GM21737 (cell line): ENCODE measurements around the gene KIF26A.

Source experiments
- ATAC-seq: cut with Tn5 transposase; IDR thresholded peaks from one replicate; pipeline ENCODE4 v1.9.1; 2021; ENCODE audit warnings: mild to moderate bottlenecking, moderate library complexity; ENCODE audit not compliant: unreplicated experiment

Gene KIF26A

GRCh38 chr14:104129556-104129955 is 8.8 kb upstream of the KIF26A start:
- no peak for ATAC-seq

GRCh38 chr14:104130974-104131651 is 7.3 kb upstream of the KIF26A start:
- no peak for ATAC-seq

- no peak for ATAC-seq
These were observed 6.2 kb upstream of the KIF26A start for GRCh38 chr14:104131968-104132732.

GRCh38 chr14:104132981-104133380 is 5.4 kb upstream of the KIF26A start:
- no peak for ATAC-seq

- ATAC-seq: no peak
These were observed 4.9 kb upstream of the KIF26A start for GRCh38 chr14:104133496-104133895.

- ATAC-seq: no peak
These were observed 4.1 kb upstream of the KIF26A start for GRCh38 chr14:104134061-104134965.

GRCh38 chr14:104135121-104135903 is 3.1 kb upstream of the KIF26A start:
- no peak for ATAC-seq

- no peak for ATAC-seq
These were observed 2.4 kb upstream of the KIF26A start for GRCh38 chr14:104135904-104136471.

GRCh38 chr14:104136472-104137296 is 1.7 kb upstream of the KIF26A start:
- no peak for ATAC-seq

GRCh38 chr14:104137297-104138097 is 890 bp upstream of the KIF26A start:
- ATAC-seq: no peak

- ATAC-seq: no peak
These were observed 502 bp downstream of the KIF26A start for GRCh38 chr14:104138718-104139459.

GRCh38 chr14:104139460-104140212 is 1.2 kb downstream of the KIF26A start:
- no peak for ATAC-seq

GRCh38 chr14:104140213-104140462 is 1.8 kb downstream of the KIF26A start:
- ATAC-seq: no peak

- ATAC-seq: no peak
These were observed 2.3 kb downstream of the KIF26A start for GRCh38 chr14:104140463-104141331.

- no peak for ATAC-seq
These were observed 3.3 kb downstream of the KIF26A start for GRCh38 chr14:104141621-104142091.

GRCh38 chr14:104142136-104142945 is 4.0 kb downstream of the KIF26A start:
- ATAC-seq: no peak
